WTC11 (cell line): ENCODE data around the gene FLT3. TPM values are rescaled to one million over a fixed set of nuclear protein-coding genes. Genes with fewer than 3 reads are reported as not detected.

Source experiments
- ATAC-seq: fragments of 200-7000 bp; cut with Tn5 transposase; 2 replicates; pipeline ENCODE4 v1.10.0; 2021; ENCODE audit warnings: mild to moderate bottlenecking, moderate library complexity
- CTCF ChIA-PET: fragments of 300-600 bp; sonication (Branson Sonifier 250); formaldehyde crosslinking; loops from one replicate; lab custom pipeline; 2021; ENCODE audit warnings: antibody characterized with exemption; lab: Charles Lee
- POLR2A ChIA-PET: fragments of 350-600 bp; sonication (Branson Sonifier 250); formaldehyde crosslinking; loops from one replicate; lab custom pipeline; 2021; ENCODE audit warnings: antibody characterized with exemption; lab: Charles Lee
- DNase-seq: peaks from one replicate; pipeline ENCODE4 v3.0.0; 2021; ENCODE audit warnings: low spot score
- H3K27ac Mint-ChIP-seq: 2 replicates; pipeline ENCODE4 v1.8.0; 2021; ENCODE audit warnings: mixed read lengths
- H3K27me3 Mint-ChIP-seq: 2 replicates; pipeline ENCODE4 v1.8.0; 2021; ENCODE audit warnings: low read depth, mild to moderate bottlenecking, moderate library complexity, mixed read lengths
- H3K36me3 Mint-ChIP-seq: 2 replicates; pipeline ENCODE4 v1.8.0; 2021; ENCODE audit warnings: mixed read lengths
- H3K4me1 Mint-ChIP-seq: 2 replicates; pipeline ENCODE4 v1.8.0; 2022; ENCODE audit warnings: mixed read lengths
- H3K4me3 Mint-ChIP-seq: 2 replicates; pipeline ENCODE4 v1.8.0; 2021; ENCODE audit warnings: mild to moderate bottlenecking, moderate library complexity, mixed read lengths
- H3K9me3 Mint-ChIP-seq: 2 replicates; pipeline ENCODE4 v1.8.0; 2021; ENCODE audit warnings: mixed read lengths
- CBFB ChIP-seq: sonication (generic); formaldehyde crosslinking; IDR thresholded peaks from 2 replicates; pipeline ENCODE4 v1.8.1; 2022; ENCODE audit warnings: mild to moderate bottlenecking, low read depth, missing genetic modification reagents
- ESRRA ChIP-seq: sonication (generic); formaldehyde crosslinking; IDR thresholded peaks from 2 replicates; pipeline ENCODE4 v1.8.1; 2022; ENCODE audit warnings: mild to moderate bottlenecking, missing genetic modification reagents, borderline replicate concordance
- ETV6 ChIP-seq: sonication (generic); formaldehyde crosslinking; IDR thresholded peaks from 2 replicates; pipeline ENCODE4 v1.8.1; 2022; ENCODE audit warnings: mild to moderate bottlenecking, missing genetic modification reagents
- FOXK1 ChIP-seq: sonication (generic); formaldehyde crosslinking; IDR thresholded peaks from 2 replicates; pipeline ENCODE4 v1.8.0; 2022; ENCODE audit warnings: mild to moderate bottlenecking, moderate library complexity, missing genetic modification reagents
- FOXP4 ChIP-seq: sonication (generic); formaldehyde crosslinking; IDR thresholded peaks from 2 replicates; pipeline ENCODE4 v1.8.0; 2022; ENCODE audit warnings: mild to moderate bottlenecking, missing genetic modification reagents
- HMGA2 ChIP-seq: fragments of 250-450 bp; sonication (Bioruptor Pico); IDR thresholded peaks from 2 replicates; pipeline ENCODE4 v1.4.0; 2021; ENCODE audit warnings: mild to moderate bottlenecking, moderate library complexity
- HMGXB4 ChIP-seq: sonication (generic); formaldehyde crosslinking; IDR thresholded peaks from 2 replicates; pipeline ENCODE4 v1.8.1; 2023; ENCODE audit warnings: mild to moderate bottlenecking, moderate library complexity, missing genetic modification reagents
- JAZF1 ChIP-seq: fragments of 250-450 bp; sonication (Bioruptor Pico); IDR thresholded peaks from 2 replicates; pipeline ENCODE4 v1.9.0; 2021; ENCODE audit warnings: moderate library complexity, mild to moderate bottlenecking, inconsistent platforms
- JUN ChIP-seq: sonication (generic); formaldehyde crosslinking; IDR thresholded peaks from 2 replicates; pipeline ENCODE4 v1.8.0; 2023; ENCODE audit warnings: mild to moderate bottlenecking, missing genetic modification reagents
- MYBL2 ChIP-seq: sonication (generic); formaldehyde crosslinking; IDR thresholded peaks from 2 replicates; pipeline ENCODE4 v1.8.1; 2023; ENCODE audit warnings: mild to moderate bottlenecking, moderate library complexity, missing genetic modification reagents
- NFATC4 ChIP-seq: fragments of 250-450 bp; sonication (Bioruptor Pico); IDR thresholded peaks from 2 replicates; pipeline ENCODE4 v1.9.0; 2021; ENCODE audit warnings: mild to moderate bottlenecking
- NFYB ChIP-seq: sonication (generic); formaldehyde crosslinking; conservative IDR thresholded peaks from 2 replicates; pipeline ENCODE4 v1.8.0; 2022; ENCODE audit warnings: low read depth, missing genetic modification reagents
- NR1H2 ChIP-seq: sonication (generic); formaldehyde crosslinking; IDR thresholded peaks from 2 replicates; pipeline ENCODE4 v1.9.0; 2021; ENCODE audit warnings: mild to moderate bottlenecking, moderate library complexity, missing genetic modification reagents
- NR3C1 ChIP-seq: sonication (generic); formaldehyde crosslinking; conservative IDR thresholded peaks from 2 replicates; pipeline ENCODE4 v1.8.1; 2023; ENCODE audit warnings: low read depth, mild to moderate bottlenecking, missing genetic modification reagents
- SMAD3 ChIP-seq: sonication (generic); formaldehyde crosslinking; IDR thresholded peaks from 2 replicates; pipeline ENCODE4 v1.8.0; 2022; ENCODE audit warnings: missing genetic modification reagents, mild to moderate bottlenecking, borderline replicate concordance
- TP53 ChIP-seq: sonication (generic); formaldehyde crosslinking; IDR thresholded peaks from 2 replicates; pipeline ENCODE4 v1.8.1; 2023; ENCODE audit warnings: mild to moderate bottlenecking, missing genetic modification reagents
- ZNF263 ChIP-seq: sonication (generic); formaldehyde crosslinking; IDR thresholded peaks from 2 replicates; pipeline ENCODE4 v1.8.1; 2022; ENCODE audit warnings: low read depth, mild to moderate bottlenecking, moderate library complexity, missing genetic modification reagents
- ZNF396 ChIP-seq: fragments of 250-450 bp; sonication (Bioruptor Pico); IDR thresholded peaks from 2 replicates; pipeline ENCODE4 v1.8.0; 2021; ENCODE audit warnings: mild to moderate bottlenecking, moderate library complexity, borderline replicate concordance
- ZNF416 ChIP-seq: fragments of 250-450 bp; sonication (Bioruptor Pico); IDR thresholded peaks from 2 replicates; pipeline ENCODE4 v1.9.0; 2021; ENCODE audit warnings: mild to moderate bottlenecking, inconsistent platforms
- ZNF423 ChIP-seq: fragments of 250-450 bp; sonication (Bioruptor Pico); IDR thresholded peaks from 2 replicates; pipeline ENCODE4 v2.1.2; 2022; ENCODE audit warnings: mild to moderate bottlenecking, moderate library complexity
- ZNF425 ChIP-seq: fragments of 250-450 bp; sonication (Bioruptor Pico); conservative IDR thresholded peaks from 2 replicates; pipeline ENCODE4 v1.9.0; 2021; ENCODE audit warnings: mild to moderate bottlenecking
- total RNA-seq: library from RNA; stranded (reverse); gene quantifications from 3 replicates; pipeline ENCODE4 v1.2.3, GENCODE V29; 2021

FLT3 gene
- total RNA-seq, 1 experiment from 2014 or later: 0.15 TPM

GRCh38 chr13:27965740-27966640 is 134.4 kb downstream of the FLT3 start (continued):
- TF ChIP-seq FOXP4: peak; percentile 58; the same call in 1 of the 2 replicates
- TF ChIP-seq JUN (CRISPR knock-in tag): no peak
- no peak for TF ChIP-seq ZNF425
- TF ChIP-seq TP53: no peak
- no peak for TF ChIP-seq ZNF423 (CRISPR knock-in tag)
- peak; percentile 48; the same call in 1 of the 2 replicates for TF ChIP-seq FOXK1 (CRISPR knock-in tag)
- TF ChIP-seq ZNF416 (CRISPR knock-in tag): no peak
- no peak for TF ChIP-seq MYBL2 (CRISPR knock-in tag)
- TF ChIP-seq CBFB (CRISPR knock-in tag): peak; percentile 91; the same call in 1 of the 2 replicates
- TF ChIP-seq ZNF263 (CRISPR knock-in tag): no peak
- no peak for TF ChIP-seq HMGXB4 (CRISPR knock-in tag)
- no peak for TF ChIP-seq JAZF1 (CRISPR knock-in tag)
- TF ChIP-seq NFATC4 (CRISPR knock-in tag): no peak
- no peak for TF ChIP-seq ESRRA (CRISPR knock-in tag)
- TF ChIP-seq ETV6 (CRISPR knock-in tag): 0 out of 2 replicates have a peak, but pooled peaks have one; percentile 17
- TF ChIP-seq NR1H2 (CRISPR knock-in tag): no peak

GRCh38 chr13:27965343-27965739 is 135.0 kb downstream of the FLT3 start:
- Mint-ChIP-seq H3K4me3 (peak overlapping the region; percentile 32; the same call in 1 of the 2 replicates), H3K27ac (no peak overlapping the region), H3K27me3 (peaks cover 100% of the 10 kb centered on the region), H3K9me3 (no peaks in the 10 kb centered on the region), H3K36me3 (no peaks in the 10 kb centered on the region)
- no peak for DNase-seq
- no peak for ATAC-seq
- TF ChIP-seq SMAD3 (CRISPR knock-in tag) (no peak), ZNF396 (no peak), HMGXB4 (CRISPR knock-in tag) (no peak), NR3C1 (CRISPR knock-in tag) (no peak), HMGA2 (CRISPR knock-in tag) (no peak), NFYB (no peak)
- TF ChIP-seq, all 79 proteins: peak for 0
- CTCF ChIA-PET: interaction anchor here (0.8 to 6.1 kb wide), 8 partner anchors 11 to 603 kb away, joined by 3 to 53 read pairs (median 5); no protein-coding TSS in a partner anchor
- peaks cover 62% of the 10 kb centered on the region for H3K4me1 Mint-ChIP-seq
- POLR2A ChIA-PET: interaction anchor here (1.1 kb wide), 1 partner anchor 158 kb away, joined by 3 read pairs; no protein-coding TSS in a partner anchor
